Ishikawa (cell line): ENCODE data around the gene ATAD3C.

Source experiments
- MAX ChIP-seq: IDR thresholded peaks from 2 replicates; pipeline ENCODE4 v1.6.1; 2012
- RAD21 ChIP-seq: IDR thresholded peaks from 2 replicates; pipeline ENCODE4 v1.6.1; 2012; ENCODE audit warnings: low read depth
- TEAD4 ChIP-seq: IDR thresholded peaks from 2 replicates; pipeline ENCODE4 v1.6.1; 2012
- YY1 ChIP-seq: IDR thresholded peaks from 2 replicates; pipeline ENCODE4 v1.6.1; 2012; ENCODE audit warnings: low read depth

- TF ChIP-seq TEAD4 (no peak), RAD21 (no peak), MAX (no peak), YY1 (no peak)
These were observed 13.4 kb upstream of the ATAD3C start for GRCh38 chr1:1435911-1436629.
